Naive thymus-derived CD8-positive, alpha-beta T cell (primary cell): ENCODE results near the gene HMGXB4. TPM values are rescaled to one million over a fixed set of nuclear protein-coding genes. Genes with fewer than 3 reads are reported as not detected.
A peak's percentile ranks its signal among the peaks of the same experiment; 100 is the strongest.

Source experiments
- ATAC-seq, 2 donors: fragments of 150-1000 bp; cut with Tn5 transposase in 1 of 2; sonication (Bioruptor Pico), chemical (Tn5 transposase) in 1 of 2; 1 replicate in 1 of 2; 2 replicates in 1 of 2; pipeline ENCODE4 v1.10.0; 2021; ENCODE audit warnings: mild to moderate bottlenecking in 2 of 2, moderate library complexity in 2 of 2
- POLR2A ChIA-PET: fragments of 350-600 bp; sonication (Branson Sonifier 250); formaldehyde crosslinking; loops from one replicate; lab custom pipeline; 2021; ENCODE audit warnings: antibody characterized with exemption; lab: Charles Lee
- DNase-seq, 10 donors: peaks; one replicate each; pipeline versions ENCODE4 v3.0.0 to v3.0.0-alpha.2; 2020 to 2022
- H3K27ac Mint-ChIP-seq, 10 donors: one replicate each; pipeline ENCODE4 v1.8.0; 2020 to 2022; ENCODE audit warnings: mild to moderate bottlenecking in 10 of 10, mixed read lengths in 10 of 10, moderate library complexity in 4 of 10, inconsistent platforms in 1 of 10
- H3K27me3 Mint-ChIP-seq, 5 donors: one replicate each; pipeline ENCODE4 v1.8.0; 2021 to 2022; ENCODE audit warnings: mixed read lengths in 5 of 5
- H3K36me3 Mint-ChIP-seq, 3 donors: one replicate each; pipeline ENCODE4 v1.8.0; 2020 to 2022; ENCODE audit warnings: mixed read lengths in 3 of 3, mild to moderate bottlenecking in 2 of 3, inconsistent platforms in 1 of 3
- H3K4me1 Mint-ChIP-seq, 4 donors: one replicate each; pipeline ENCODE4 v1.8.0; 2021 to 2022; ENCODE audit warnings: mixed read lengths in 4 of 4
- H3K4me3 Mint-ChIP-seq, 10 donors: one replicate each; pipeline ENCODE4 v1.8.0; 2020 to 2022; ENCODE audit warnings: mild to moderate bottlenecking in 10 of 10, mixed read lengths in 10 of 10, moderate library complexity in 6 of 10, inconsistent platforms in 1 of 10
- H3K9me3 Mint-ChIP-seq, 9 donors: one replicate each; pipeline ENCODE4 v1.8.0; 2020 to 2022; ENCODE audit warnings: mixed read lengths in 9 of 9, mild to moderate bottlenecking in 3 of 9, inconsistent platforms in 1 of 9, moderate library complexity in 1 of 9
- polyA plus RNA-seq, 3 donors: library from polyadenylated mRNA; unstranded; fragments of 300-500 nt; fragmentation: Illumina TruSeq; gene quantifications; one replicate each; pipeline ENCODE4 v1.2.3, GENCODE V29; 2021
- total RNA-seq, 8 experiments: library from RNA in 2 of 8; stranded (reverse) in 2 of 8; gene quantifications; one replicate each; pipeline ENCODE4 v1.2.3 and lab custom pipeline; 2021 to 2026

The HMGXB4 gene
- total and polyA plus RNA-seq, 5 experiments from 2014 or later, result 7.9 to 32.6 (median 17.8) TPM

GRCh38 chr22:35266277-35266676 lies 9.0 kb downstream of the HMGXB4 start:
- Mint-ChIP-seq H3K9me3 (no peaks in the 10 kb centered on the region), H3K4me1 (peaks cover 3 to 21% (median 14%) of the 10 kb centered on the region in 4 donors), H3K27ac (no peak overlapping the region), H3K4me3 (no peak overlapping the region), H3K36me3 (peaks cover 0 to 90% (median 47%) of the 10 kb centered on the region in 3 donors), H3K27me3 (no peaks in the 10 kb centered on the region)
- POLR2A ChIA-PET, result no interaction called here
- DNase-seq, result no peak
- no peak for ATAC-seq

- ATAC-seq (no peak), DNase-seq (no peak)
- Mint-ChIP-seq H3K27ac (peak overlapping the region in 1 of 10 donors; percentile 73), H3K4me3 (no peak overlapping the region), H3K9me3 (no peaks in the 10 kb centered on the region), H3K27me3 (no peaks in the 10 kb centered on the region), H3K36me3 (peaks cover 0 to 76% (median 36%) of the 10 kb centered on the region in 3 donors), H3K4me1 (peaks cover 13 to 43% (median 25%) of the 10 kb centered on the region in 4 donors)
- POLR2A ChIA-PET, result no interaction called here
These were observed 12.3 kb downstream of the HMGXB4 start for GRCh38 chr22:35269630-35270029.

GRCh38 chr22:35274154-35274871 lies 17.0 kb downstream of the HMGXB4 start:
- ATAC-seq (no peak), DNase-seq (no peak)
- H3K9me3 Mint-ChIP-seq, result no peaks in the 10 kb centered on the region
- peaks cover 0 to 56% (median 14%) of the 10 kb centered on the region in 3 donors for H3K36me3 Mint-ChIP-seq
- H3K27ac Mint-ChIP-seq, result peak overlapping the region in 9 of 10 donors; percentile 2 to 57 (median 38)
- POLR2A ChIA-PET, result interaction anchor here (1.0 kb wide), 1 partner anchor 16 kb away, joined by 3 read pairs; no protein-coding TSS in a partner anchor
- peaks cover 17 to 30% (median 18%) of the 10 kb centered on the region in 4 donors for H3K4me1 Mint-ChIP-seq
- no peaks in the 10 kb centered on the region for H3K27me3 Mint-ChIP-seq
- peak overlapping the region in 3 of 10 donors; percentile 1 to 23 (median 5) for H3K4me3 Mint-ChIP-seq

- H3K4me3 Mint-ChIP-seq, result no peak overlapping the region
- H3K27ac Mint-ChIP-seq, result no peak overlapping the region
- no peak for ATAC-seq
- H3K27me3 Mint-ChIP-seq, result no peaks in the 10 kb centered on the region
- H3K4me1 Mint-ChIP-seq, result peaks cover 20 to 29% (median 21%) of the 10 kb centered on the region in 4 donors
- DNase-seq, result no peak
- H3K9me3 Mint-ChIP-seq, result no peaks in the 10 kb centered on the region
- POLR2A ChIA-PET, result no interaction called here
- H3K36me3 Mint-ChIP-seq, result peaks cover 0 to 50% (median 8%) of the 10 kb centered on the region in 3 donors
These were observed 18.3 kb downstream of the HMGXB4 start for GRCh38 chr22:35275580-35275979.

- POLR2A ChIA-PET, result interaction anchor here (1.5 kb wide), 1 partner anchor 18 kb away, joined by 4 read pairs; the partner anchor contains the start of gene HMGXB4
- H3K27ac Mint-ChIP-seq, result no peak overlapping the region
- no peak for ATAC-seq
- no peak for DNase-seq
- H3K9me3 Mint-ChIP-seq, result no peaks in the 10 kb centered on the region
- no peak overlapping the region for H3K4me3 Mint-ChIP-seq
- no peaks in the 10 kb centered on the region for H3K27me3 Mint-ChIP-seq
- peaks cover 0 to 49% (median 8%) of the 10 kb centered on the region in 3 donors for H3K36me3 Mint-ChIP-seq
- H3K4me1 Mint-ChIP-seq, result peaks cover 21 to 32% (median 22%) of the 10 kb centered on the region in 4 donors
These were observed 18.7 kb downstream of the HMGXB4 start for GRCh38 chr22:35276019-35276418.

- H3K27me3 Mint-ChIP-seq, result no peaks in the 10 kb centered on the region
- no peak for ATAC-seq
- H3K4me1 Mint-ChIP-seq, result peaks cover 0 to under 1% (median 0%) of the 10 kb centered on the region in 4 donors
- H3K36me3 Mint-ChIP-seq, result peaks cover 4 to 90% (median 17%) of the 10 kb centered on the region in 3 donors
- H3K9me3 Mint-ChIP-seq, result no peaks in the 10 kb centered on the region
- H3K4me3 Mint-ChIP-seq, result no peak overlapping the region
- no peak for DNase-seq
- no peak overlapping the region for H3K27ac Mint-ChIP-seq
- POLR2A ChIA-PET, result interaction anchor here (1.7 kb wide), 1 partner anchor 12 kb away, joined by 4 read pairs; the partner anchor contains the start of gene TOM1
These were observed 30.8 kb downstream of the HMGXB4 start for GRCh38 chr22:35288116-35288515.

GRCh38 chr22:35292786-35293185 lies 35.5 kb downstream of the HMGXB4 start:
- DNase-seq (no peak), ATAC-seq (no peak)
- peaks cover 4 to 67% (median 9%) of the 10 kb centered on the region in 3 donors for H3K36me3 Mint-ChIP-seq
- POLR2A ChIA-PET, result no interaction called here
- H3K4me3 Mint-ChIP-seq, result no peak overlapping the region
- H3K9me3 Mint-ChIP-seq, result no peaks in the 10 kb centered on the region
- H3K27ac Mint-ChIP-seq, result peak overlapping the region in 1 of 10 donors; percentile 5
- H3K4me1 Mint-ChIP-seq, result peaks cover 0 to under 1% (median 0%) of the 10 kb centered on the region in 4 donors
- H3K27me3 Mint-ChIP-seq, result no peaks in the 10 kb centered on the region

- H3K4me1 Mint-ChIP-seq, result peaks cover 2 to 21% (median 10%) of the 10 kb centered on the region in 4 donors
- ATAC-seq (no peak), DNase-seq (no peak)
- no peak overlapping the region for H3K27ac Mint-ChIP-seq
- peaks cover 0 to 39% (median 0%) of the 10 kb centered on the region in 3 donors for H3K36me3 Mint-ChIP-seq
- POLR2A ChIA-PET, result no interaction called here
- H3K9me3 Mint-ChIP-seq, result no peaks in the 10 kb centered on the region
- no peaks in the 10 kb centered on the region for H3K27me3 Mint-ChIP-seq
- no peak overlapping the region for H3K4me3 Mint-ChIP-seq
These were observed 38.8 kb downstream of the HMGXB4 start for GRCh38 chr22:35296051-35296450.

GRCh38 chr22:35299217-35299672 lies 42.0 kb downstream of the HMGXB4 start:
- DNase-seq (peak in 3 of 10 donors; percentile 12 to 67 (median 57)), ATAC-seq (peak; percentile 29 to 51)
- Mint-ChIP-seq H3K4me3 (peak overlapping the region; percentile 89 to 98 (median 96)), H3K36me3 (peaks cover 0 to 15% (median 5%) of the 10 kb centered on the region in 3 donors), H3K27ac (peak overlapping the region; percentile 94 to 100 (median 98)), H3K27me3 (no peaks in the 10 kb centered on the region), H3K9me3 (no peaks in the 10 kb centered on the region), H3K4me1 (peaks cover 6 to 42% (median 30%) of the 10 kb centered on the region in 4 donors)
- POLR2A ChIA-PET, result interaction anchor here (0.5 to 3.4 kb wide), 14 partner anchors 8 to 1230 kb away, joined by 3 to 48 read pairs (median 4); partner anchors contain the start of genes EIF3D, HMGXB4 and MCM5

- peaks cover 0 to 12% (median 5%) of the 10 kb centered on the region in 3 donors for H3K36me3 Mint-ChIP-seq
- H3K4me3 Mint-ChIP-seq, result peak within 1 kb of the TSS; percentile 89 to 98 (median 96)
- ATAC-seq, result peak; percentile 89 to 92
- H3K27me3 Mint-ChIP-seq, result no peaks in the 10 kb centered on the region
- H3K9me3 Mint-ChIP-seq, result no peaks in the 10 kb centered on the region
- POLR2A ChIA-PET, result interaction anchor here (0.5 to 3.4 kb wide), 14 partner anchors 9 to 1229 kb away, joined by 3 to 48 read pairs (median 4); partner anchors contain the start of genes EIF3D, HMGXB4 and MCM5
- peak within 1 kb of the TSS; percentile 94 to 100 (median 98) for H3K27ac Mint-ChIP-seq
- H3K4me1 Mint-ChIP-seq, result peaks cover 8 to 44% (median 34%) of the 10 kb centered on the region in 4 donors
- peak; percentile 94 to 100 (median 98) for DNase-seq
These were observed 42.6 kb downstream of the HMGXB4 start, which contains the start of gene TOM1 for GRCh38 chr22:35299673-35300499. Gene TOM1, plus strand, starts transcription at chr22:35299894. Its CDS starts 35 bp downstream, at chr22:35299929.

GRCh38 chr22:35301372-35301874 lies 44.1 kb downstream of the HMGXB4 start:
- peak overlapping the region; percentile 44 to 100 (median 94) for H3K27ac Mint-ChIP-seq
- peaks cover 0 to 10% (median 8%) of the 10 kb centered on the region in 3 donors for H3K36me3 Mint-ChIP-seq
- H3K9me3 Mint-ChIP-seq, result no peaks in the 10 kb centered on the region
- peak overlapping the region; percentile 40 to 98 (median 79) for H3K4me3 Mint-ChIP-seq
- H3K27me3 Mint-ChIP-seq, result no peaks in the 10 kb centered on the region
- peaks cover 10 to 59% (median 48%) of the 10 kb centered on the region in 4 donors for H3K4me1 Mint-ChIP-seq
- POLR2A ChIA-PET, result interaction anchor here (0.9 kb wide), 1 partner anchor 33 kb away, joined by 3 read pairs; no protein-coding TSS in a partner anchor
- ATAC-seq (no peak), DNase-seq (no peak)
